Measurements from ENCODE around the gene CFAP61.

GRCh38 chr20:20207291-20207690, 155.0 kb downstream of the CFAP61 start:
- TF ChIP-seq CTCF (IDR thresholded peaks at IDR 0.05) = no peak
- TF ChIP-seq POLR2A (IDR thresholded peaks at IDR 0.05) = no peak
